ENCODE results near the gene CASP6. TPM values are rescaled to one million over a fixed set of nuclear protein-coding genes. Genes with fewer than 3 reads are reported as not detected.

Gene CASP6
- total and polyA plus RNA-seq, 9 donors, result 12.4 to 21.3 (median 16.2) TPM

- Histone ChIP-seq H3K4me1 (ENCODE audit: control insufficient read depth, insufficient read depth, low read length) (no peaks in the 10 kb centered on the region), H3K9me3 (replicated peaks; ENCODE audit: control insufficient read depth, low read depth, low read length) (no peaks in the 10 kb centered on the region), H3K4me3 (ENCODE audit: low read length) (no peak overlapping the region), H3K27ac (ENCODE audit: low read length) (no peak overlapping the region), H3K36me3 (ENCODE audit: control insufficient read depth, insufficient read depth, low read length) (no peaks in the 10 kb centered on the region), H3K27me3 (ENCODE audit: control insufficient read depth, insufficient read depth, low read length) (no peaks in the 10 kb centered on the region)
- WGBS (ENCODE audit: insufficient coverage), result 86% methylated on average over 5 of the region's 10 CpGs
- DNase-seq, result no peak
These were observed 35.0 kb upstream of the CASP6 start for GRCh38 chr4:109738104-109738872.

- 10% methylated on average over 1 of the region's 7 CpGs for WGBS (ENCODE audit: insufficient coverage)
- Histone ChIP-seq H3K4me1 (ENCODE audit: control insufficient read depth, insufficient read depth, low read length) (no peaks in the 10 kb centered on the region), H3K27me3 (ENCODE audit: control insufficient read depth, insufficient read depth, low read length) (no peaks in the 10 kb centered on the region), H3K36me3 (ENCODE audit: control insufficient read depth, insufficient read depth, low read length) (no peaks in the 10 kb centered on the region), H3K4me3 (ENCODE audit: low read length) (no peak overlapping the region), H3K9me3 (replicated peaks; ENCODE audit: control insufficient read depth, low read depth, low read length) (no peaks in the 10 kb centered on the region), H3K27ac (ENCODE audit: low read length) (no peak overlapping the region)
- no peak for DNase-seq
These were observed 32.5 kb upstream of the CASP6 start for GRCh38 chr4:109735566-109736365.

- Histone ChIP-seq H3K36me3 (ENCODE audit: control insufficient read depth, insufficient read depth, low read length) (no peaks in the 10 kb centered on the region), H3K4me3 (ENCODE audit: low read length) (no peak overlapping the region), H3K4me1 (ENCODE audit: control insufficient read depth, insufficient read depth, low read length) (peaks cover 7% of the 10 kb centered on the region), H3K27ac (ENCODE audit: low read length) (no peak overlapping the region), H3K27me3 (ENCODE audit: control insufficient read depth, insufficient read depth, low read length) (no peaks in the 10 kb centered on the region), H3K9me3 (replicated peaks; ENCODE audit: control insufficient read depth, low read depth, low read length) (no peaks in the 10 kb centered on the region)
- WGBS (ENCODE audit: insufficient coverage), result no CpG with 5 or more reads among the region's 5 CpGs
- DNase-seq, result no peak
These were observed 30.5 kb upstream of the CASP6 start for GRCh38 chr4:109733728-109734127.

GRCh38 chr4:109730619-109731545 lies 27.6 kb upstream of the CASP6 start:
- Histone ChIP-seq H3K4me3 (ENCODE audit: low read length) (peak overlapping the region; percentile 90), H3K4me1 (ENCODE audit: control insufficient read depth, insufficient read depth, low read length) (peaks cover 7% of the 10 kb centered on the region), H3K27ac (ENCODE audit: low read length) (peak overlapping the region; percentile 85), H3K9me3 (replicated peaks; ENCODE audit: control insufficient read depth, low read depth, low read length) (no peaks in the 10 kb centered on the region), H3K27me3 (ENCODE audit: control insufficient read depth, insufficient read depth, low read length) (no peaks in the 10 kb centered on the region), H3K36me3 (ENCODE audit: control insufficient read depth, insufficient read depth, low read length) (no peaks in the 10 kb centered on the region)
- peak; percentile 4 for DNase-seq
- 88% methylated on average over 7 of the region's 21 CpGs for WGBS (ENCODE audit: insufficient coverage)

- Histone ChIP-seq H3K36me3 (ENCODE audit: control insufficient read depth, insufficient read depth, low read length) (no peaks in the 10 kb centered on the region), H3K27me3 (ENCODE audit: control insufficient read depth, insufficient read depth, low read length) (no peaks in the 10 kb centered on the region), H3K4me3 (ENCODE audit: low read length) (peak within 1 kb of the TSS; percentile 90), H3K9me3 (replicated peaks; ENCODE audit: control insufficient read depth, low read depth, low read length) (no peaks in the 10 kb centered on the region), H3K4me1 (ENCODE audit: control insufficient read depth, insufficient read depth, low read length) (peaks cover 7% of the 10 kb centered on the region), H3K27ac (ENCODE audit: low read length) (peak within 1 kb of the TSS; percentile 85)
- peak; percentile 76 for DNase-seq
- 0% methylated on average over 52 of the region's 83 CpGs for WGBS (ENCODE audit: insufficient coverage)
These were observed 26.7 kb upstream of the CASP6 start, which contains the start of gene PLA2G12A for GRCh38 chr4:109729718-109730618. TSS of gene PLA2G12A (minus strand) at chr4:109730070. CDS start at chr4:109729809, 261 bp downstream.

GRCh38 chr4:109729117-109729717 lies 26.0 kb upstream of the CASP6 start:
- WGBS (ENCODE audit: insufficient coverage), result 0% methylated on average over 19 of the region's 25 CpGs
- no peak overlapping the region for H3K27ac ChIP-seq (ENCODE audit: low read length)
- H3K27me3 ChIP-seq (ENCODE audit: control insufficient read depth, insufficient read depth, low read length), result no peaks in the 10 kb centered on the region
- peaks cover 7% of the 10 kb centered on the region for H3K4me1 ChIP-seq (ENCODE audit: control insufficient read depth, insufficient read depth, low read length)
- H3K9me3 ChIP-seq (replicated peaks; ENCODE audit: control insufficient read depth, low read depth, low read length), result no peaks in the 10 kb centered on the region
- DNase-seq, result peak; percentile 13
- H3K36me3 ChIP-seq (ENCODE audit: control insufficient read depth, insufficient read depth, low read length), result no peaks in the 10 kb centered on the region
- peak overlapping the region; percentile 71 for H3K4me3 ChIP-seq (ENCODE audit: low read length)

GRCh38 chr4:109728385-109728784 lies 25.1 kb upstream of the CASP6 start:
- H3K4me3 ChIP-seq (ENCODE audit: low read length), result no peak overlapping the region
- H3K36me3 ChIP-seq (ENCODE audit: control insufficient read depth, insufficient read depth, low read length), result no peaks in the 10 kb centered on the region
- no peaks in the 10 kb centered on the region for H3K27me3 ChIP-seq (ENCODE audit: control insufficient read depth, insufficient read depth, low read length)
- H3K9me3 ChIP-seq (replicated peaks; ENCODE audit: control insufficient read depth, low read depth, low read length), result no peaks in the 10 kb centered on the region
- no peak overlapping the region for H3K27ac ChIP-seq (ENCODE audit: low read length)
- no peak for DNase-seq
- 67% methylated on average over 1 of the region's 6 CpGs for WGBS (ENCODE audit: insufficient coverage)
- peaks cover 7% of the 10 kb centered on the region for H3K4me1 ChIP-seq (ENCODE audit: control insufficient read depth, insufficient read depth, low read length)

GRCh38 chr4:109723110-109723509 lies 19.9 kb upstream of the CASP6 start:
- Histone ChIP-seq H3K27me3 (ENCODE audit: control insufficient read depth, insufficient read depth, low read length) (no peaks in the 10 kb centered on the region), H3K36me3 (ENCODE audit: control insufficient read depth, insufficient read depth, low read length) (no peaks in the 10 kb centered on the region), H3K4me3 (ENCODE audit: low read length) (no peak overlapping the region), H3K9me3 (replicated peaks; ENCODE audit: control insufficient read depth, low read depth, low read length) (no peaks in the 10 kb centered on the region), H3K4me1 (ENCODE audit: control insufficient read depth, insufficient read depth, low read length) (no peaks in the 10 kb centered on the region), H3K27ac (ENCODE audit: low read length) (no peak overlapping the region)
- WGBS (ENCODE audit: insufficient coverage), result no CpG with 5 or more reads among the region's 2 CpGs
- DNase-seq, result no peak

GRCh38 chr4:109722357-109722756 lies 19.1 kb upstream of the CASP6 start:
- Histone ChIP-seq H3K27ac (ENCODE audit: low read length) (no peak overlapping the region), H3K36me3 (ENCODE audit: control insufficient read depth, insufficient read depth, low read length) (no peaks in the 10 kb centered on the region), H3K4me1 (ENCODE audit: control insufficient read depth, insufficient read depth, low read length) (no peaks in the 10 kb centered on the region), H3K9me3 (replicated peaks; ENCODE audit: control insufficient read depth, low read depth, low read length) (no peaks in the 10 kb centered on the region), H3K27me3 (ENCODE audit: control insufficient read depth, insufficient read depth, low read length) (no peaks in the 10 kb centered on the region), H3K4me3 (ENCODE audit: low read length) (no peak overlapping the region)
- DNase-seq, result no peak
